Parathyroid adenoma (tissue), 2 donors: ENCODE measurements around the gene GMPR.

Experiments used
- H2AFZ ChIP-seq: fragments of 300-600 bp; sonication (generic); one replicate; pipeline ENCODE4 v1.7.0; 2017; ENCODE audit warnings: antibody characterized with exemption, mild to moderate bottlenecking
- H3K27ac ChIP-seq: fragments of 300-600 bp; sonication (generic); one replicate; pipeline ENCODE4 v1.7.0; 2017
- H3K27me3 ChIP-seq: fragments of 300-600 bp; sonication (generic); one replicate; pipeline ENCODE4 v1.7.0; 2017; ENCODE audit warnings: low read length; ENCODE audit not compliant: control insufficient read depth, insufficient read depth
- H3K36me3 ChIP-seq: fragments of 300-600 bp; sonication (generic); one replicate; pipeline ENCODE4 v1.7.0; 2017; ENCODE audit warnings: low read length; ENCODE audit not compliant: control insufficient read depth, insufficient read depth
- H3K4me1 ChIP-seq: fragments of 300-600 bp; sonication (generic); one replicate; pipeline ENCODE4 v1.7.0; 2017; ENCODE audit warnings: control low read depth
- H3K4me2 ChIP-seq: fragments of 300-600 bp; sonication (generic); one replicate; pipeline ENCODE4 v1.7.0; 2017; ENCODE audit warnings: low read length
- H3K4me3 ChIP-seq: fragments of 300-600 bp; sonication (generic); one replicate; pipeline ENCODE4 v1.7.0; 2017; ENCODE audit warnings: low read depth, low read length
- H3K79me2 ChIP-seq: fragments of 300-600 bp; sonication (generic); one replicate; pipeline ENCODE4 v1.7.0; 2017; ENCODE audit warnings: control low read depth
- H3K9ac ChIP-seq: fragments of 300-600 bp; sonication (generic); one replicate; pipeline ENCODE4 v1.7.0; 2017; ENCODE audit warnings: mild to moderate bottlenecking
- H3K9me3 ChIP-seq: fragments of 300-600 bp; sonication (generic); one replicate; pipeline ENCODE4 v1.7.0; 2017; ENCODE audit warnings: low read length; ENCODE audit not compliant: control insufficient read depth
- TF ChIP-seq, protein P1 (sequence below): fragments of 300-600 bp; sonication (generic); IDR thresholded peaks from one replicate; pipeline ENCODE4 v1.7.0; 2017; ENCODE audit warnings: antibody characterized with exemption, mild to moderate bottlenecking
- donor health status: primary hyperparathyroidism.

Gene GMPR

GRCh38 chr6:16253399-16254144 is 15.2 kb downstream of the GMPR start:
- TF ChIP-seq, protein P1, sequence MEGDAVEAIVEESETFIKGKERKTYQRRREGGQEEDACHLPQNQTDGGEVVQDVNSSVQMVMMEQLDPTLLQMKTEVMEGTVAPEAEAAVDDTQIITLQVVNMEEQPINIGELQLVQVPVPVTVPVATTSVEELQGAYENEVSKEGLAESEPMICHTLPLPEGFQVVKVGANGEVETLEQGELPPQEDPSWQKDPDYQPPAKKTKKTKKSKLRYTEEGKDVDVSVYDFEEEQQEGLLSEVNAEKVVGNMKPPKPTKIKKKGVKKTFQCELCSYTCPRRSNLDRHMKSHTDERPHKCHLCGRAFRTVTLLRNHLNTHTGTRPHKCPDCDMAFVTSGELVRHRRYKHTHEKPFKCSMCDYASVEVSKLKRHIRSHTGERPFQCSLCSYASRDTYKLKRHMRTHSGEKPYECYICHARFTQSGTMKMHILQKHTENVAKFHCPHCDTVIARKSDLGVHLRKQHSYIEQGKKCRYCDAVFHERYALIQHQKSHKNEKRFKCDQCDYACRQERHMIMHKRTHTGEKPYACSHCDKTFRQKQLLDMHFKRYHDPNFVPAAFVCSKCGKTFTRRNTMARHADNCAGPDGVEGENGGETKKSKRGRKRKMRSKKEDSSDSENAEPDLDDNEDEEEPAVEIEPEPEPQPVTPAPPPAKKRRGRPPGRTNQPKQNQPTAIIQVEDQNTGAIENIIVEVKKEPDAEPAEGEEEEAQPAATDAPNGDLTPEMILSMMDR: no peak
- no peak overlapping the region for H3K4me2 ChIP-seq
- no peak overlapping the region for H2AFZ ChIP-seq
- no peaks in the 10 kb centered on the region for H3K9me3 ChIP-seq
- H3K27ac ChIP-seq: no peak overlapping the region
- H3K27me3 ChIP-seq: no peaks in the 10 kb centered on the region
- no peak overlapping the region for H3K9ac ChIP-seq
- no peak overlapping the region for H3K4me3 ChIP-seq
- no peaks in the 10 kb centered on the region for H3K4me1 ChIP-seq
- H3K36me3 ChIP-seq: no peaks in the 10 kb centered on the region
- H3K79me2 ChIP-seq: peaks cover 2% of the 10 kb centered on the region

GRCh38 chr6:16254535-16254934 is 16.1 kb downstream of the GMPR start:
- H3K27me3 ChIP-seq: no peaks in the 10 kb centered on the region
- no peak overlapping the region for H3K27ac ChIP-seq
- H3K36me3 ChIP-seq: no peaks in the 10 kb centered on the region
- H3K4me3 ChIP-seq: no peak overlapping the region
- TF ChIP-seq, protein P1: no peak
- H3K4me2 ChIP-seq: no peak overlapping the region
- no peaks in the 10 kb centered on the region for H3K9me3 ChIP-seq
- no peak overlapping the region for H3K9ac ChIP-seq
- no peaks in the 10 kb centered on the region for H3K4me1 ChIP-seq
- no peak overlapping the region for H2AFZ ChIP-seq
- H3K79me2 ChIP-seq: no peaks in the 10 kb centered on the region

- no peak overlapping the region for H3K27ac ChIP-seq
These were observed 18.4 kb downstream of the GMPR start for GRCh38 chr6:16256781-16257180.

DNA sequence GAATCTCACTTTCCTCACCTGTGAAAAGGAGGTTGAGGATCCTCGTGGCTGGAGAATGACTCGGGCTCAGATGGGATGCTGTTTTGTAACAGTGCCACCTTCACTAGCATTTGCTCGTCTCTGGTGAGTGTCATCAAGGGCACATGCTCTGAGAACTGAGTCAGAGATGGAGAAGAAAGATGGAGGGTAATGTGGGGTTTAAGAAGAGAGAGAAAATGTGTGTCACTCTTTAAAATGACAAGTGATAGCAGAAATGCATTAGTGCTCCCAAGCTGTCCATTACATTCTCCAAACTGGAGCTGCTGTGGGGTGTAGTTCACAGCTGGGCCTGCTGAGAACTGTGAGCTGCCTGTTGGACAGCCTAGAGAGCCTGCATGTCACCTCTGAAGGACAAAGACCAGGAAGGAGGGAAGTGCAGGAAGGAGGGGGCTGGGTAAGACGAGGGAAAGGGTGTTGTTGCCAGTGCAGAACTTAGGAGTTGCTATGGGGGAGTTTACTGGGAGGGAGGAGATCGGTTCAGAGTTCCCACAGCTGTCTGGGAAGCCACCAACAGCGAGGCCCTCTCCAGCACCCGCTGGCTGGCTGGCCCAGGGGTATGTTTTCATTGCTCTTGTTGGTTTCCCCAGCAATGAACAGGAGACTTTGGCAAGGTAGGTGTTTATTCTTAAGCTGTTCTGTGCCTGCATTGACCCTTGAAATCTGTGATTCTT is 19.8 kb downstream of the GMPR start:
- H3K9ac ChIP-seq: no peak overlapping the region
- no peak overlapping the region for H2AFZ ChIP-seq
- TF ChIP-seq, protein P1: no peak
- no peak overlapping the region for H3K4me3 ChIP-seq
- no peaks in the 10 kb centered on the region for H3K36me3 ChIP-seq
- no peak overlapping the region for H3K4me2 ChIP-seq
- H3K79me2 ChIP-seq: no peaks in the 10 kb centered on the region
- no peak overlapping the region for H3K27ac ChIP-seq
- H3K27me3 ChIP-seq: no peaks in the 10 kb centered on the region
- H3K4me1 ChIP-seq: no peaks in the 10 kb centered on the region
- H3K9me3 ChIP-seq: no peaks in the 10 kb centered on the region

More at GRCh38 chr6:16256781-16257180, 18.4 kb downstream of the GMPR start:
- Histone ChIP-seq H3K79me2 (no peaks in the 10 kb centered on the region), H3K27me3 (no peaks in the 10 kb centered on the region), H3K4me3 (no peak overlapping the region), H3K4me1 (no peaks in the 10 kb centered on the region), H3K9me3 (no peaks in the 10 kb centered on the region), H2AFZ (no peak overlapping the region), H3K9ac (no peak overlapping the region), H3K4me2 (no peak overlapping the region), H3K36me3 (no peaks in the 10 kb centered on the region)
- TF ChIP-seq, protein P1: no peak
